H9 (cell line): ENCODE results near the gene LDLRAD4. TPM values are rescaled to one million over a fixed set of nuclear protein-coding genes. Genes with fewer than 3 reads are reported as not detected.

Experiments used
- DNase-seq: peaks from one replicate; pipeline ENCODE4 v3.0.0-alpha.2; 2017
- H2AFZ ChIP-seq: one replicate; pipeline ENCODE4 v1.6.1; 2013; ENCODE audit warnings: mild to moderate bottlenecking, low read length, control low read depth, moderate library complexity
- H2AK5ac ChIP-seq: 2 replicates; pipeline ENCODE4 v1.6.1; 2013; ENCODE audit warnings: low read length, control low read depth, mixed read lengths; ENCODE audit not compliant: insufficient read length
- H2BK120ac ChIP-seq: one replicate; pipeline ENCODE4 v1.6.1; 2013; ENCODE audit warnings: low read depth, mild to moderate bottlenecking, low read length, control low read depth, inconsistent platforms; ENCODE audit not compliant: poor library complexity, severe bottlenecking
- H2BK12ac ChIP-seq: 2 replicates; pipeline ENCODE4 v1.6.1; 2013; ENCODE audit warnings: low read length, control low read depth, mixed read lengths, low read depth; ENCODE audit not compliant: insufficient read length
- H2BK15ac ChIP-seq: 2 replicates; pipeline ENCODE4 v1.6.1; 2013; ENCODE audit warnings: low read depth, low read length, control low read depth
- H2BK20ac ChIP-seq: one replicate; pipeline ENCODE4 v1.6.1; 2013; ENCODE audit warnings: low read depth, mild to moderate bottlenecking, low read length, control low read depth, inconsistent platforms; ENCODE audit not compliant: poor library complexity, severe bottlenecking
- H2BK5ac ChIP-seq: 2 replicates; pipeline ENCODE4 v1.6.1; 2013; ENCODE audit warnings: low read length, control low read depth, mixed read lengths; ENCODE audit not compliant: insufficient read length
- H3K14ac ChIP-seq: 2 replicates; pipeline ENCODE4 v1.6.1; 2013; ENCODE audit warnings: low read length, control low read depth; ENCODE audit not compliant: insufficient read depth
- H3K18ac ChIP-seq: 2 replicates; pipeline ENCODE4 v1.6.1; 2013; ENCODE audit warnings: low read depth, mild to moderate bottlenecking, mixed read lengths, low read length, control low read depth; ENCODE audit not compliant: insufficient read length
- H3K23ac ChIP-seq: 2 replicates; pipeline ENCODE4 v1.6.1; 2013; ENCODE audit warnings: low read length, control low read depth, mixed read lengths, low read depth; ENCODE audit not compliant: insufficient read length
- H3K23me2 ChIP-seq: 2 replicates; pipeline ENCODE4 v1.6.1; 2013; ENCODE audit warnings: low read depth, mild to moderate bottlenecking, mixed read lengths, low read length, control low read depth; ENCODE audit not compliant: insufficient read length, poor library complexity, severe bottlenecking
- H3K27ac ChIP-seq: 2 replicates; pipeline ENCODE4 v1.5.1; 2013; ENCODE audit warnings: low read length, control low read depth, mixed read lengths, low read depth; ENCODE audit not compliant: insufficient read length
- H3K27me3 ChIP-seq: 2 replicates; pipeline ENCODE4 v1.6.1; 2013; ENCODE audit warnings: low read length, control low read depth, inconsistent platforms; ENCODE audit not compliant: insufficient read depth
- H3K4ac ChIP-seq: 2 replicates; pipeline ENCODE4 v1.6.1; 2013; ENCODE audit warnings: low read depth, mild to moderate bottlenecking, control low read depth, inconsistent platforms, low read length, moderate library complexity
- H3K4me1 ChIP-seq: 2 replicates; pipeline ENCODE4 v1.6.1; 2013; ENCODE audit warnings: low read length, control low read depth, inconsistent platforms; ENCODE audit not compliant: insufficient read depth
- H3K4me2 ChIP-seq: 2 replicates; pipeline ENCODE4 v1.6.1; 2013; ENCODE audit warnings: low read length, control low read depth, mixed read lengths; ENCODE audit not compliant: insufficient read length, insufficient read depth
- H3K56ac ChIP-seq: 2 replicates; pipeline ENCODE4 v1.6.1; 2013; ENCODE audit warnings: low read depth, mild to moderate bottlenecking, mixed read lengths, low read length, control low read depth; ENCODE audit not compliant: insufficient read length
- H3K79me1 ChIP-seq: 2 replicates; pipeline ENCODE4 v1.6.1; 2013; ENCODE audit warnings: low read depth, mild to moderate bottlenecking, moderate library complexity, low read length, control low read depth, inconsistent platforms; ENCODE audit not compliant: insufficient read depth, poor library complexity, severe bottlenecking
- H3K79me2 ChIP-seq: 2 replicates; pipeline ENCODE4 v1.6.1; 2013; ENCODE audit warnings: low read length, control low read depth, inconsistent platforms; ENCODE audit not compliant: insufficient read depth
- H3K9ac ChIP-seq: 2 replicates; pipeline ENCODE4 v1.6.1; 2013; ENCODE audit warnings: low read length, control low read depth, mixed read lengths; ENCODE audit not compliant: insufficient read length; ENCODE audit errors: extremely low read depth
- H3K9me3 ChIP-seq: one replicate; pipeline ENCODE4 v1.6.1; 2013; ENCODE audit warnings: low read depth, low read length, inconsistent platforms; ENCODE audit not compliant: control insufficient read depth
- H3T11ph ChIP-seq: one replicate; pipeline ENCODE4 v1.6.1; 2013; ENCODE audit warnings: mild to moderate bottlenecking, low read length, control low read depth, inconsistent platforms
- H4K20me1 ChIP-seq: one replicate; pipeline ENCODE4 v1.6.1; 2013; ENCODE audit not compliant: control insufficient read depth, insufficient read length, insufficient read depth
- H4K5ac ChIP-seq: 2 replicates; pipeline ENCODE4 v1.6.1; 2013; ENCODE audit warnings: low read depth, mild to moderate bottlenecking, mixed read lengths, low read length, control low read depth; ENCODE audit not compliant: insufficient read length
- H4K8ac ChIP-seq: replicated peaks from 2 replicates; pipeline ENCODE4 v1.6.1; 2013; ENCODE audit warnings: low read length, control low read depth, mixed read lengths, low read depth; ENCODE audit not compliant: insufficient read length
- H4K91ac ChIP-seq: 2 replicates; pipeline ENCODE4 v1.6.1; 2013; ENCODE audit warnings: low read depth, mild to moderate bottlenecking, moderate library complexity, mixed read lengths, low read length, control low read depth; ENCODE audit not compliant: insufficient read length
- H3K27ac Mint-ChIP-seq, 3 experiments: 2 replicates in 2 of 3; 3 replicates in 1 of 3; pipeline ENCODE4 v1.8.0; 2020 to 2021; ENCODE audit warnings: mixed read lengths in 3 of 3, mild to moderate bottlenecking in 1 of 3, moderate library complexity in 1 of 3
- H3K27me3 Mint-ChIP-seq: 2 replicates; pipeline ENCODE4 v1.8.0; 2021; ENCODE audit warnings: low read depth, mild to moderate bottlenecking, moderate library complexity, mixed read lengths
- H3K36me3 Mint-ChIP-seq, 3 experiments: 2 replicates in 2 of 3; 3 replicates in 1 of 3; pipeline ENCODE4 v1.8.0; 2020 to 2021; ENCODE audit warnings: low read depth in 3 of 3, mixed read lengths in 3 of 3; ENCODE audit not compliant: insufficient read depth in 1 of 3
- H3K4me1 Mint-ChIP-seq, 2 experiments: 2 replicates each; pipeline ENCODE4 v1.8.0; 2020; ENCODE audit warnings: mixed read lengths in 2 of 2
- H3K4me3 Mint-ChIP-seq, 2 experiments: 2 replicates in 1 of 2; 3 replicates in 1 of 2; pipeline ENCODE4 v1.8.0; 2020 to 2021; ENCODE audit warnings: mild to moderate bottlenecking in 2 of 2, mixed read lengths in 2 of 2, moderate library complexity in 1 of 2
- H3K9me3 Mint-ChIP-seq, 2 experiments: 2 replicates in 1 of 2; 3 replicates in 1 of 2; pipeline ENCODE4 v1.8.0; 2020; ENCODE audit warnings: mild to moderate bottlenecking in 2 of 2, mixed read lengths in 2 of 2, moderate library complexity in 1 of 2
- WGBS: extraction: QIAGEN DNeasy Blood & Tissue Kit; methylation state at CpG from one replicate; pipeline ENCODE4 v1.1.7; 2013; ENCODE audit warnings: missing lambda C conversion rate, low lambda C conversion rate, mixed read lengths; ENCODE audit not compliant: insufficient read length; ENCODE audit errors: extremely low coverage; 5-methylcytosine and 5-hydroxymethylcytosine counted together
- total RNA-seq: library from RNA; stranded (reverse); gene quantifications from 2 replicates; pipeline ENCODE4 v1.2.1, GENCODE V29; 2021
- TF ChIP-seq, protein P1 (sequence below): fragments of 200-600 bp; sonication (generic); conservative IDR thresholded peaks from 3 replicates; pipeline ENCODE4 v1.8.0; 2021; ENCODE audit warnings: antibody characterized with exemption, mild to moderate bottlenecking

Gene LDLRAD4
- total RNA-seq, 1 experiment from 2014 or later = 3.9 TPM

DNA sequence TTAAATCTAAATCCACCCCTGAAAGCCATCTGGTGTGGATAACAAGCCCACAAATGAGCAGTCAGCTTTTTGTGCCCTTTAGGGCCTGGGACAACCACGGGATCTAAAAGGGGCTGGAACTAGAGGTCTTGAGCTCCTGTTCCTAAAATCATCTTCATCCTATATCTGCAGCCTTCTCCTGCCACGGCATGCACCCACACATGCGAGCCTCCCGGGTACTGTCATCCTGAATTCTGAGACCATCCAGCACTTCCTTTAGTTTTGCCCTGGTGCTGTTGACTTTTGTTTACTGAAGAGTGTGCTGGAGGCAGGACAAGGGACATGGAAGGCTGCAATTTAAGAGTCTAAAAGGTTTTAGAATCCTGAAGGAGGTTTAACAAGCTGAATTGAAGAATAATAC is 324.6 kb downstream of the LDLRAD4 start:
- no peak overlapping the region for H3K27ac ChIP-seq
- H3K4me2 ChIP-seq = no peak overlapping the region

More for the DNA sequence above, 324.6 kb downstream of the LDLRAD4 start:
- H3K56ac ChIP-seq = no peak overlapping the region
- H3K23me2 ChIP-seq = no peaks in the 10 kb centered on the region
- H2BK5ac ChIP-seq = no peak overlapping the region
- H3K18ac ChIP-seq = no peak overlapping the region
- H2AFZ ChIP-seq = no peak overlapping the region
- WGBS = no CpG with 5 or more reads among the region's 4 CpGs
- no peak overlapping the region for H3K27ac Mint-ChIP-seq
- no peak overlapping the region for H2BK20ac ChIP-seq
- no peak overlapping the region for H2AK5ac ChIP-seq
- no peak overlapping the region for H3K14ac ChIP-seq
- no peak overlapping the region for H4K8ac ChIP-seq
- H3K9me3 ChIP-seq = no peaks in the 10 kb centered on the region
- no peak overlapping the region for H3T11ph ChIP-seq
- TF ChIP-seq, protein P1, sequence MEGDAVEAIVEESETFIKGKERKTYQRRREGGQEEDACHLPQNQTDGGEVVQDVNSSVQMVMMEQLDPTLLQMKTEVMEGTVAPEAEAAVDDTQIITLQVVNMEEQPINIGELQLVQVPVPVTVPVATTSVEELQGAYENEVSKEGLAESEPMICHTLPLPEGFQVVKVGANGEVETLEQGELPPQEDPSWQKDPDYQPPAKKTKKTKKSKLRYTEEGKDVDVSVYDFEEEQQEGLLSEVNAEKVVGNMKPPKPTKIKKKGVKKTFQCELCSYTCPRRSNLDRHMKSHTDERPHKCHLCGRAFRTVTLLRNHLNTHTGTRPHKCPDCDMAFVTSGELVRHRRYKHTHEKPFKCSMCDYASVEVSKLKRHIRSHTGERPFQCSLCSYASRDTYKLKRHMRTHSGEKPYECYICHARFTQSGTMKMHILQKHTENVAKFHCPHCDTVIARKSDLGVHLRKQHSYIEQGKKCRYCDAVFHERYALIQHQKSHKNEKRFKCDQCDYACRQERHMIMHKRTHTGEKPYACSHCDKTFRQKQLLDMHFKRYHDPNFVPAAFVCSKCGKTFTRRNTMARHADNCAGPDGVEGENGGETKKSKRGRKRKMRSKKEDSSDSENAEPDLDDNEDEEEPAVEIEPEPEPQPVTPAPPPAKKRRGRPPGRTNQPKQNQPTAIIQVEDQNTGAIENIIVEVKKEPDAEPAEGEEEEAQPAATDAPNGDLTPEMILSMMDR = no peak
- H4K5ac ChIP-seq = no peak overlapping the region
- DNase-seq = no peak
- H3K9me3 Mint-ChIP-seq = peaks cover 4 to 7% of the 10 kb centered on the region in 2 experiments; a peak in 2 of 5 replicates
- no peaks in the 10 kb centered on the region for H3K79me2 ChIP-seq
- no peak overlapping the region for H3K4ac ChIP-seq
- no peaks in the 10 kb centered on the region for H4K20me1 ChIP-seq
- peaks cover 1% of the 10 kb centered on the region; the same call in 1 of the 2 replicates for H3K27me3 Mint-ChIP-seq
- H3K79me1 ChIP-seq = no peaks in the 10 kb centered on the region
- no peak overlapping the region for H4K91ac ChIP-seq
- no peak overlapping the region for H3K23ac ChIP-seq
- no peak overlapping the region for H2BK15ac ChIP-seq
- H3K4me1 ChIP-seq = no peaks in the 10 kb centered on the region; the same call in 1 of the 2 replicates
- H3K4me3 Mint-ChIP-seq = no peak overlapping the region
- no peak overlapping the region for H3K9ac ChIP-seq
- peaks cover 14 to 26% of the 10 kb centered on the region in 2 experiments for H3K4me1 Mint-ChIP-seq
- no peak overlapping the region for H2BK120ac ChIP-seq
- no peak overlapping the region for H2BK12ac ChIP-seq
- H3K36me3 Mint-ChIP-seq = no peaks in the 10 kb centered on the region; a peak in 1 of 7 replicates
- H3K27me3 ChIP-seq = no peaks in the 10 kb centered on the region
